Vagina (tissue), 2 donors: ENCODE results near the gene CNOT4. TPM values are rescaled to one million over a fixed set of nuclear protein-coding genes. Genes with fewer than 3 reads are reported as not detected.

Source experiments
- DNase-seq, 2 donors: peaks; one replicate each; pipeline ENCODE4 v3.0.0-alpha.2; 2017; ENCODE audit errors: extremely low spot score in 2 of 2
- H3K27ac ChIP-seq: fragments of 200-600 bp; sonication (generic); one replicate; pipeline ENCODE4 v1.5.1; 2019
- H3K27me3 ChIP-seq: fragments of 200-600 bp; sonication (generic); one replicate; pipeline ENCODE4 v1.5.1; 2019
- H3K36me3 ChIP-seq, 2 donors: fragments of 200-600 bp; sonication (generic); one replicate each; pipeline ENCODE4 v1.5.1; 2017 to 2019
- H3K4me1 ChIP-seq: fragments of 200-600 bp; sonication (generic); one replicate; pipeline ENCODE4 v1.5.1; 2019
- H3K4me3 ChIP-seq, 2 donors: fragments of 200-600 bp; sonication (generic); 1 replicate in 1 of 2; 2 replicates in 1 of 2; pipeline ENCODE4 v1.5.1; 2016 to 2019
- H3K9me3 ChIP-seq: fragments of 200-600 bp; sonication (generic); one replicate; pipeline ENCODE4 v1.5.1; 2019
- CTCF ChIP-seq, 3 experiments: fragments of 450-650 bp in 2 of 3; fragments of 200-600 bp in 1 of 3; sonication (generic) in 1 of 3; IDR thresholded peaks; one replicate each; pipeline ENCODE4 v1.5.1; 2017 to 2019; ENCODE audit warnings: antibody characterized with exemption in 3 of 3, mild to moderate bottlenecking in 2 of 3, moderate library complexity in 2 of 3
- POLR2A ChIP-seq, 2 donors: fragments of 450-650 bp; IDR thresholded peaks; one replicate each; pipeline ENCODE4 v1.6.1; 2017; ENCODE audit warnings: antibody characterized with exemption in 2 of 2, mild to moderate bottlenecking in 2 of 2, moderate library complexity in 2 of 2
- POLR2AphosphoS5 ChIP-seq, 2 donors: sonication (generic); formaldehyde crosslinking; IDR thresholded peaks; one replicate each; pipeline ENCODE4 v1.9.0; 2017; ENCODE audit warnings: antibody characterized with exemption in 2 of 2, mild to moderate bottlenecking in 2 of 2, low read depth in 1 of 2; ENCODE audit not compliant: insufficient read depth in 1 of 2
- intact Hi-C: fragments of 100-400 bp; cut with DNase I; formaldehyde crosslinking; loops from one replicate; pipeline ENCODE4 v1.15.1; 2023
- total RNA-seq: library from RNA; depleted of rRNA; stranded (reverse); fragments of >200 nt; gene quantifications from one replicate; pipeline ENCODE4 v1.2.3, GENCODE V29; 2016

Gene CNOT4
- total RNA-seq, 1 donor from 2014 or later, result 23.3 TPM

DNA sequence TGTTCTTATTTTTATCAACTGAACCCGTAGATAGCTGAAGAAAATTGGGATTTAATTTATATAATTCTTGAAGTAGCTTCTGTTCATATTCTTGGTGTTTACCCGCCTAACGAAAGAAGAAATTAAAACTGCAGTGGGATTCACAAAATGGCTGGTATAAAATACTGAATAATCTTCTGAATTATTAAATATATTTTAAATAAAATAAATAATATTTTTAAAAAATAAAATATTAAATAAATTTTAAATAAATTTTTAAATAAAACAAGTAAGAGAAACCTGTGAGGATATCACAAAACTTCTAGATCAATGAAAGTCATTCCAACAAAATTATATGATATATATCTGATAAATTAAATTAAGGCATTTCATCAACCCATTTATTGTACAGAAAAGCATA, 99.4 kb downstream of the CNOT4 start:
- H3K9me3 ChIP-seq, result no peaks in the 10 kb centered on the region
- TF ChIP-seq CTCF (IDR thresholded peaks at IDR 0.05), result no peak
- no peak for TF ChIP-seq POLR2A (IDR thresholded peaks at IDR 0.05)
- TF ChIP-seq POLR2AphosphoS5 (IDR thresholded peaks at IDR 0.05; ENCODE audit: insufficient read depth in 1 of 2, low read depth in 1 of 2), result no peak
- intact Hi-C loops, result no loop called here

GRCh38 chr7:135409845-135410542, 99.9 kb downstream of the CNOT4 start:
- no peak overlapping the region for H3K27ac ChIP-seq
- H3K9me3 ChIP-seq, result no peaks in the 10 kb centered on the region
- H3K4me1 ChIP-seq, result no peaks in the 10 kb centered on the region
- no peaks in the 10 kb centered on the region for H3K27me3 ChIP-seq
- intact Hi-C loops, result no loop called here
- H3K36me3 ChIP-seq, result peaks cover 0 to 8% of the 10 kb centered on the region in 2 donors
- DNase-seq, result no peak
- no peak overlapping the region for H3K4me3 ChIP-seq
- TF ChIP-seq CTCF (IDR thresholded peaks at IDR 0.05), result no peak
- no peak for TF ChIP-seq POLR2A (IDR thresholded peaks at IDR 0.05)
- TF ChIP-seq POLR2AphosphoS5 (IDR thresholded peaks at IDR 0.05; ENCODE audit: insufficient read depth in 1 of 2, low read depth in 1 of 2), result no peak

More for the DNA sequence above, 99.4 kb downstream of the CNOT4 start:
- H3K27ac ChIP-seq, result no peak overlapping the region
- H3K27me3 ChIP-seq, result no peaks in the 10 kb centered on the region
- DNase-seq, result no peak
- H3K36me3 ChIP-seq, result peaks cover 0 to 8% of the 10 kb centered on the region in 2 donors
- H3K4me1 ChIP-seq, result no peaks in the 10 kb centered on the region
- H3K4me3 ChIP-seq, result no peak overlapping the region

- Histone ChIP-seq H3K9me3 (no peaks in the 10 kb centered on the region), H3K27ac (no peak overlapping the region), H3K4me3 (no peak overlapping the region), H3K36me3 (peaks cover 0 to 4% of the 10 kb centered on the region in 2 donors), H3K27me3 (no peaks in the 10 kb centered on the region), H3K4me1 (no peaks in the 10 kb centered on the region)
- intact Hi-C loops, result no loop called here
- DNase-seq, result no peak
- TF ChIP-seq CTCF (IDR thresholded peaks at IDR 0.05) (no peak), POLR2AphosphoS5 (IDR thresholded peaks at IDR 0.05; ENCODE audit: insufficient read depth in 1 of 2, low read depth in 1 of 2) (no peak), POLR2A (IDR thresholded peaks at IDR 0.05) (no peak)
Observed at GRCh38 chr7:135407884-135408283, 102.0 kb downstream of the CNOT4 start.

DNA sequence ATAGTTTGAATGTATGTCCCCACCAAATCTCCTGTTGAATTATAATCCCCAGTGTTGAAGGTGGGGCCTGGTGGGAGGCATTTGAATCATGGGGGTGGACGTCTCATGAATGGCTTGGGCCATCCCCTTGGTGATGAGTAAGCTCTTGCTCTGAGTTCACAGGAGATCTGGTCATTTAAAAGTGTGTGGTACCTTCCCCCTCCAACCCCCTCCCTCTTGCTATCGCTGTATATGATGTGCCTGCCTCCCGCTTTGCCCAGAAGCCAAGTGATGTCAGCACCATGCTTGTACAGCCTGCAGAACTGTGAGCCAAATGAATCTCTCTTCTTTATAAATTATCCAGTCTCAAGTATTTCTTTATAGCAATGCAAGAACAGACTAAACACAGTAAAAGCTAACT, 103.0 kb downstream of the CNOT4 start:
- Histone ChIP-seq H3K9me3 (no peaks in the 10 kb centered on the region), H3K27ac (no peak overlapping the region), H3K4me1 (no peaks in the 10 kb centered on the region), H3K4me3 (no peak overlapping the region), H3K36me3 (no peaks in the 10 kb centered on the region), H3K27me3 (no peaks in the 10 kb centered on the region)
- no peak for TF ChIP-seq POLR2A (IDR thresholded peaks at IDR 0.05)
- TF ChIP-seq CTCF (IDR thresholded peaks at IDR 0.05), result no peak
- TF ChIP-seq POLR2AphosphoS5 (IDR thresholded peaks at IDR 0.05; ENCODE audit: insufficient read depth in 1 of 2, low read depth in 1 of 2), result no peak
- no peak for DNase-seq
- intact Hi-C loops, result no loop called here

GRCh38 chr7:135405969-135406368, 103.9 kb downstream of the CNOT4 start:
- intact Hi-C loops, result no loop called here
- H3K4me3 ChIP-seq, result no peak overlapping the region
- no peak overlapping the region for H3K27ac ChIP-seq
- DNase-seq, result no peak
- H3K36me3 ChIP-seq, result no peaks in the 10 kb centered on the region
- H3K4me1 ChIP-seq, result no peaks in the 10 kb centered on the region
- no peaks in the 10 kb centered on the region for H3K27me3 ChIP-seq
- no peaks in the 10 kb centered on the region for H3K9me3 ChIP-seq
- no peak for TF ChIP-seq POLR2AphosphoS5 (IDR thresholded peaks at IDR 0.05; ENCODE audit: insufficient read depth in 1 of 2, low read depth in 1 of 2)
- no peak for TF ChIP-seq CTCF (IDR thresholded peaks at IDR 0.05)
- no peak for TF ChIP-seq POLR2A (IDR thresholded peaks at IDR 0.05)
